IPS-18c (cell line): ENCODE results near the gene GATA6.

Experiments
- H3K4me3 ChIP-seq: 2 replicates; pipeline ENCODE4 v1.7.0; 2013; ENCODE audit warnings: low read depth, mild to moderate bottlenecking, low read length, moderate library complexity; ENCODE audit not compliant: insufficient read depth
- H3K9me3 ChIP-seq: one replicate; pipeline ENCODE4 v1.6.1; 2013; ENCODE audit warnings: mild to moderate bottlenecking, low read length, moderate library complexity; ENCODE audit not compliant: control insufficient read depth, insufficient read depth

Gene GATA6

GRCh38 chr18:22250026-22250425, 80.6 kb downstream of the GATA6 start:
- no peak overlapping the region for H3K4me3 ChIP-seq
- H3K9me3 ChIP-seq, result no peaks in the 10 kb centered on the region

GRCh38 chr18:22250591-22250996, 81.2 kb downstream of the GATA6 start:
- H3K4me3 ChIP-seq, result no peak overlapping the region
- no peaks in the 10 kb centered on the region for H3K9me3 ChIP-seq
